ENCODE results near the gene DLEC1.
"Not testable (repeated sequence)": the region's sequence is repeated elsewhere in the genome, so short reads cannot be mapped to it uniquely, and the experiment has no call there.

DNA sequence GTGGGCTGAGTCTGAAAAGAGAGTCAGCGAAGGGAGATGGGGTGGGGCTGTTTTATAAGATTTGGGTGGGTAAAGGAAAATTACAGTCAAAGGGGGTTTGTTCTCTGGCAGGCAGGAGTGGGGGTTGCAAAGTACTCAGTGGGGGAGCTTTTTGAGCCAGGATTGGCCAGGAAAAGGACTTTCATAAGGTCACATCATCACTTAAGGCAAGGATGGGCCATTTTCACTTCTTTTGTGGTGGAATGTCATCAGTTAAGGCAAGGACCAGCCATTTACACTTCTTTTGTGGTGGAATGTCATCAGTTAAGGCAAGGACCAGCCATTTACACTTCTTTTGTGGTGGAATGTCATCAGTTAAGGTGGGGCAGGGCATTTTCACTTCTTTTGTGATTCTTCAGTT is 44.2 kb downstream of the DLEC1 start:
- TF ChIP-seq, protein P1, sequence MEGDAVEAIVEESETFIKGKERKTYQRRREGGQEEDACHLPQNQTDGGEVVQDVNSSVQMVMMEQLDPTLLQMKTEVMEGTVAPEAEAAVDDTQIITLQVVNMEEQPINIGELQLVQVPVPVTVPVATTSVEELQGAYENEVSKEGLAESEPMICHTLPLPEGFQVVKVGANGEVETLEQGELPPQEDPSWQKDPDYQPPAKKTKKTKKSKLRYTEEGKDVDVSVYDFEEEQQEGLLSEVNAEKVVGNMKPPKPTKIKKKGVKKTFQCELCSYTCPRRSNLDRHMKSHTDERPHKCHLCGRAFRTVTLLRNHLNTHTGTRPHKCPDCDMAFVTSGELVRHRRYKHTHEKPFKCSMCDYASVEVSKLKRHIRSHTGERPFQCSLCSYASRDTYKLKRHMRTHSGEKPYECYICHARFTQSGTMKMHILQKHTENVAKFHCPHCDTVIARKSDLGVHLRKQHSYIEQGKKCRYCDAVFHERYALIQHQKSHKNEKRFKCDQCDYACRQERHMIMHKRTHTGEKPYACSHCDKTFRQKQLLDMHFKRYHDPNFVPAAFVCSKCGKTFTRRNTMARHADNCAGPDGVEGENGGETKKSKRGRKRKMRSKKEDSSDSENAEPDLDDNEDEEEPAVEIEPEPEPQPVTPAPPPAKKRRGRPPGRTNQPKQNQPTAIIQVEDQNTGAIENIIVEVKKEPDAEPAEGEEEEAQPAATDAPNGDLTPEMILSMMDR (IDR thresholded peaks at IDR 0.05): not testable (repeated sequence)
- TF ChIP-seq POLR2A (IDR thresholded peaks at IDR 0.05): not testable (repeated sequence)
